Endothelial cell of umbilical vein (primary cell): ENCODE measurements around the gene ZFX. TPM values are rescaled to one million over a fixed set of nuclear protein-coding genes. Genes with fewer than 3 reads are reported as not detected.

Experiments
- BruUV-seq: library from RNA; stranded (reverse); fragments of 400-500 nt; replicated peaks from 2 replicates; lab custom pipeline; 2021; lab: Mats Ljungman, UMichigan
- CTCF ChIA-PET: fragments of 300-600, 350-600 bp; sonication (Branson Sonifier 250); formaldehyde crosslinking; loops from one replicate; lab custom pipeline; 2021; ENCODE audit warnings: antibody characterized with exemption, inconsistent platforms; lab: Charles Lee
- POLR2A ChIA-PET: fragments of 300-600, 350-600 bp; sonication (Branson Sonifier 250); formaldehyde crosslinking; loops from one replicate; lab custom pipeline; 2021; ENCODE audit warnings: antibody characterized with exemption, inconsistent platforms; lab: Charles Lee
- DNase-seq: peaks from one replicate; pipeline ENCODE4 v3.0.0-alpha.2; 2011; ENCODE audit warnings: low read depth, low spot score
- FAIRE-seq: peaks from 2 replicates; lab custom pipeline; 2011; peaks lifted over from hg19 to GRCh38; lab: Jason Lieb, UNC
- H2AFZ ChIP-seq: 2 replicates; pipeline ENCODE4 v1.6.0; 2012; ENCODE audit warnings: low read depth, low read length, control low read depth, inconsistent platforms
- H3K27ac ChIP-seq: 2 replicates; pipeline ENCODE4 v1.5.1; 2011; ENCODE audit warnings: low read depth, mild to moderate bottlenecking, control low read depth, low read length, moderate library complexity; ENCODE audit not compliant: insufficient read depth
- H3K27me3 ChIP-seq, 2 experiments: 2 replicates each; pipeline versions ENCODE4 v1.6.0 to v1.6.1; 2011; ENCODE audit warnings: low read length in 2 of 2, mixed read lengths in 1 of 2; ENCODE audit not compliant: control insufficient read depth in 2 of 2, insufficient read depth in 2 of 2
- H3K36me3 ChIP-seq, 2 experiments: 2 replicates in 1 of 2; 3 replicates in 1 of 2; pipeline ENCODE4 v1.5.1; 2011; ENCODE audit warnings: low read length in 2 of 2, mild to moderate bottlenecking in 1 of 2, moderate library complexity in 1 of 2; ENCODE audit not compliant: control insufficient read depth in 2 of 2, insufficient read depth in 2 of 2; ENCODE audit errors: extremely low read depth in 1 of 2
- H3K4me1 ChIP-seq: 3 replicates; pipeline ENCODE4 v1.5.1; 2011; ENCODE audit warnings: mild to moderate bottlenecking, low read length; ENCODE audit not compliant: control insufficient read depth, insufficient read depth; ENCODE audit errors: extremely low read depth
- H3K4me2 ChIP-seq: 2 replicates; pipeline ENCODE4 v1.6.1; 2011; ENCODE audit warnings: low read length, control low read depth, mixed read lengths; ENCODE audit not compliant: insufficient read depth
- H3K4me3 ChIP-seq, 3 experiments: fragments of 200-600 bp in 1 of 3; sonication (generic), shearing (Covaris generic) in 1 of 3; replicated peaks in 1 of 3; 2 replicates each; pipeline ENCODE4 v1.5.1; 2011 to 2016; ENCODE audit warnings: control low read depth in 3 of 3, low read length in 3 of 3, mild to moderate bottlenecking in 2 of 3, inconsistent platforms in 1 of 3, low read depth in 1 of 3, moderate library complexity in 1 of 3; ENCODE audit not compliant: insufficient read depth in 1 of 3
- H3K79me2 ChIP-seq: 2 replicates; pipeline ENCODE4 v1.6.0; 2012; ENCODE audit warnings: low read length, inconsistent platforms; ENCODE audit not compliant: control insufficient read depth, insufficient read depth
- H3K9ac ChIP-seq: replicated peaks from 2 replicates; pipeline ENCODE3; 2011; ENCODE audit warnings: low read length, control low read depth; ENCODE audit not compliant: insufficient read depth; ENCODE audit errors: extremely low read depth
- H3K9me1 ChIP-seq: replicated peaks from 3 replicates; pipeline ENCODE4 v1.6.0; 2011; ENCODE audit warnings: mild to moderate bottlenecking, low read length; ENCODE audit not compliant: control insufficient read depth, insufficient read depth; ENCODE audit errors: extremely low read depth
- H3K9me3 ChIP-seq: replicated peaks from 2 replicates; pipeline ENCODE4 v1.5.1; 2012; ENCODE audit warnings: low read length, inconsistent platforms; ENCODE audit not compliant: control insufficient read depth, insufficient read depth
- H4K20me1 ChIP-seq: replicated peaks from 2 replicates; pipeline ENCODE3; 2011; ENCODE audit warnings: mild to moderate bottlenecking, low read length; ENCODE audit not compliant: control insufficient read depth, insufficient read depth; ENCODE audit errors: extremely low read depth
- CTCF ChIP-seq, 2 donors: IDR thresholded peaks; 1 replicate in 1 of 2; 2 replicates in 1 of 2; pipeline ENCODE4 v1.5.1; 2011; ENCODE audit warnings: low read length in 2 of 2, mild to moderate bottlenecking in 2 of 2, moderate library complexity in 2 of 2, control low read depth in 1 of 2, inconsistent platforms in 1 of 2, low read depth in 1 of 2; ENCODE audit not compliant: insufficient read depth in 1 of 2; ENCODE audit errors: extremely low read depth in 1 of 2
- EZH2 ChIP-seq: IDR thresholded peaks from 2 replicates; pipeline ENCODE4 v1.6.1; 2012; ENCODE audit warnings: borderline replicate concordance, low read depth, mild to moderate bottlenecking, moderate library complexity, low read length, inconsistent platforms; ENCODE audit not compliant: severe bottlenecking
- FOS ChIP-seq: IDR thresholded peaks from 2 replicates; pipeline ENCODE4 v1.6.1; 2011; ENCODE audit warnings: mild to moderate bottlenecking, low read length, moderate library complexity, borderline replicate concordance; ENCODE audit not compliant: insufficient read depth
- JUN ChIP-seq: IDR thresholded peaks from 2 replicates; pipeline ENCODE4 v1.6.1; 2011; ENCODE audit warnings: borderline replicate concordance, low read depth; ENCODE audit not compliant: insufficient read length, insufficient read depth
- POLR2A ChIP-seq: IDR thresholded peaks from 2 replicates; pipeline ENCODE4 v1.6.1; 2012; ENCODE audit warnings: low read depth, mild to moderate bottlenecking, control low read depth, low read length
- POLR2AphosphoS5 ChIP-seq: IDR thresholded peaks from 2 replicates; pipeline ENCODE4 v1.6.1; 2012; ENCODE audit warnings: low read depth, mild to moderate bottlenecking, control low read depth, low read length, moderate library complexity; ENCODE audit not compliant: insufficient read depth
- dilution Hi-C: fragments of 300-500 bp; cut with MboI; formaldehyde crosslinking; loops from one replicate; pipeline ENCODE4 v1.15.0; 2019; ENCODE audit warnings: low sequenced_read_pairs; ENCODE audit not compliant: extremely low pct_ligation_motif_present
- intact Hi-C: fragments of 100-400 bp; cut with micrococcal nuclease; formaldehyde crosslinking; loops from one replicate; pipeline ENCODE4 v1.10.0; 2022
- polyA plus RNA-seq, 4 experiments: library from polyadenylated mRNA; depleted of rRNA in 3 of 4; stranded (reverse) in 3 of 4; unstranded in 1 of 4; fragments of >200 nt; gene quantifications; 2 replicates each; pipeline versions ENCODE4 v1.2.1 to v1.2.3, GENCODE V29; 2011 to 2012; ENCODE audit warnings: missing spikeins in 1 of 4
- total RNA-seq: library from RNA; stranded (reverse); gene quantifications from 2 replicates; pipeline ENCODE4 v1.2.3, GENCODE V29; 2021

The ZFX gene
- total and polyA plus RNA-seq, 2 donors (not counting 3 experiments of a cell fraction or from before 2014, with no cell fraction given): 11.4 to 34.1 TPM

DNA sequence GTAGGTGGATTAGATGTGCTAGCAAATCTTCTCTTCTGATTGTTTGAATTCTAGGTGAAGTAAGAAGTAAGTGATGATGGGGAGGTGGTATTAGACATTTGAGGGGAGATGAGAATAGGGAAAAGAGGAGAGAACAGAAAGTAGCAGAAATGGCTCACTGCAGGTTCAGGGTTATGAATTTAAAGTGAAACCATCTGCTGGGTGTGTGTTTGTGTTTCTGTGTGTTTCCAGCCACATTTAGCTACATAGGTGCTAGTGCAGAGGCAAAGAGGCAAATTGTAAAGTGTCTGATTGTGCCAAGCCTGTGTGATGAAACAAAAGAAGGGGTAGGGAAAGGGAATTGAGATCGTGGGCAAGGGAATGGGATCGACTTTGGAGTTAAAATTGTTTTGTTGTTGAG is 50.6 kb downstream of the ZFX start:
- dilution Hi-C loops: no loop called here
- Histone ChIP-seq H3K9me3 (no peaks in the 10 kb centered on the region), H3K9me1 (no peaks in the 10 kb centered on the region), H3K79me2 (peaks cover 85% of the 10 kb centered on the region), H3K4me1 (no peaks in the 10 kb centered on the region), H3K4me2 (no peak overlapping the region), H3K27me3 (no peaks in the 10 kb centered on the region), H3K27ac (no peak overlapping the region), H2AFZ (no peak overlapping the region), H4K20me1 (no peaks in the 10 kb centered on the region), H3K9ac (no peak overlapping the region), H3K4me3 (no peak overlapping the region), H3K36me3 (peaks cover 0 to 4% of the 10 kb centered on the region in 2 experiments)
- TF ChIP-seq FOS (no peak), CTCF (IDR thresholded peaks at IDR 0.05; ENCODE audit: extremely low read depth in 1 of 2, insufficient read depth in 1 of 2, low read depth in 1 of 2, low read length in 2 of 2) (no peak)
- FAIRE-seq: no peak
- DNase-seq: no peak
- intact Hi-C loops: no loop called here
- CTCF ChIA-PET: interaction anchor here (1.5 kb wide), 1 partner anchor 10 kb away, joined by 3 read pairs; no protein-coding TSS in a partner anchor
- POLR2A ChIA-PET: no interaction called here
- no TSS peak for BruUV-seq

DNA sequence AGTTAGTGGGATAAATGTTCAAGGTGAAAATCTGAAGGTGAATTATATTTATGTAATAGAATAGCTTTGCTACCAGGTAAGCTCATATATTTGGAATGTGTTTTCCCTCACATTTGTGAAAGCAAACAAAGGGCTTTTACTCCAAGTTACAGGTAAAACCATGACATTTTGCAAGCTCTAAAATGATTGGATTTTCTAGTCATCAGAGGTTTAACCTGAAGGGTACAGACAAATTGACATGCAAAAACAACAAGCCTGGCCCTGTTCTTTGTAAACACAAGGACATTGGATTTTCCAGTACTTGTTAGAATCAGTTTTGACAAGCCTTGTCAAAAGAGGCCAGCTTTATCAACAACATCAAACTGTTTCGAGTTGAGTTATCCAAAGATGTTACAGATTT is 51.7 kb downstream of the ZFX start:
- Histone ChIP-seq H3K4me1 (no peaks in the 10 kb centered on the region), H3K4me2 (no peak overlapping the region), H4K20me1 (no peaks in the 10 kb centered on the region), H3K27ac (no peak overlapping the region), H3K27me3 (no peaks in the 10 kb centered on the region), H3K36me3 (peaks cover 0 to 4% of the 10 kb centered on the region in 2 experiments), H3K9ac (no peak overlapping the region), H3K79me2 (peaks cover 82% of the 10 kb centered on the region), H3K9me1 (no peaks in the 10 kb centered on the region), H2AFZ (no peak overlapping the region), H3K4me3 (no peak overlapping the region), H3K9me3 (no peaks in the 10 kb centered on the region)
- no peak for FAIRE-seq
- CTCF ChIA-PET: interaction anchor here (1.0 to 1.5 kb wide), 2 partner anchors 11 to 118 kb away, joined by 3 read pairs; no protein-coding TSS in a partner anchor
- dilution Hi-C loops (no loop called here), intact Hi-C loops (no loop called here)
- TF ChIP-seq POLR2AphosphoS5 (no peak), POLR2A (no peak), EZH2 (no peak), JUN (no peak)
- POLR2A ChIA-PET: no interaction called here
- no TSS peak for BruUV-seq
- DNase-seq: no peak
